Mammary epithelial cell (primary cell): ENCODE results near the gene NR1H3.

Source experiments
- EZH2 ChIP-seq: IDR thresholded peaks from 2 replicates; pipeline ENCODE4 v1.6.1; 2012; ENCODE audit warnings: low read length, inconsistent platforms, borderline replicate concordance
- TF ChIP-seq, protein P1 (sequence below), 2 donors: IDR thresholded peaks in 1 of 2; conservative IDR thresholded peaks in 1 of 2; 2 replicates each; pipeline ENCODE4 v1.5.1; 2011 to 2012; ENCODE audit warnings: inconsistent platforms in 2 of 2, low read length in 2 of 2, mild to moderate bottlenecking in 2 of 2, control low read depth in 1 of 2, low read depth in 1 of 2; ENCODE audit not compliant: insufficient read depth in 1 of 2; ENCODE audit errors: extremely low read depth in 1 of 2

DNA sequence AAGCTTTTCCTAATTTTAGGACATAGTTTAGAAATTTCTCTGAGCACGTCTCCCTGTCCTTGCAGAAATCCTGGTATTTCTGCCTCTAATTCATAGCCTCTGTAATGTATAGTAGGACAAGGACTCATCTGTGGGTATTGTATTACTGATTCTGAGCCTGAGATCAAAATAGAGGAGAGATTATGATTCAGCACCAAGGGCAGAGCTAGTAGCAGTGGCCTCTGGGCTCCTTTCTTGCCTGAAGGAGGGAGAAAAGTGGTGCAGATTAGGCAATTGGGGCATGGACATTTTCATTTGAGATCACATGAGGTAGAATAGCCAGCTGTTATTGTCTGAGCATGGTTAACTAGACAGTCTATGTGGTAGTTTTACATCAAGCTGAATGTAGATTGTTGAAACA lies 14.9 kb downstream of the NR1H3 start:
- TF ChIP-seq, protein P1, sequence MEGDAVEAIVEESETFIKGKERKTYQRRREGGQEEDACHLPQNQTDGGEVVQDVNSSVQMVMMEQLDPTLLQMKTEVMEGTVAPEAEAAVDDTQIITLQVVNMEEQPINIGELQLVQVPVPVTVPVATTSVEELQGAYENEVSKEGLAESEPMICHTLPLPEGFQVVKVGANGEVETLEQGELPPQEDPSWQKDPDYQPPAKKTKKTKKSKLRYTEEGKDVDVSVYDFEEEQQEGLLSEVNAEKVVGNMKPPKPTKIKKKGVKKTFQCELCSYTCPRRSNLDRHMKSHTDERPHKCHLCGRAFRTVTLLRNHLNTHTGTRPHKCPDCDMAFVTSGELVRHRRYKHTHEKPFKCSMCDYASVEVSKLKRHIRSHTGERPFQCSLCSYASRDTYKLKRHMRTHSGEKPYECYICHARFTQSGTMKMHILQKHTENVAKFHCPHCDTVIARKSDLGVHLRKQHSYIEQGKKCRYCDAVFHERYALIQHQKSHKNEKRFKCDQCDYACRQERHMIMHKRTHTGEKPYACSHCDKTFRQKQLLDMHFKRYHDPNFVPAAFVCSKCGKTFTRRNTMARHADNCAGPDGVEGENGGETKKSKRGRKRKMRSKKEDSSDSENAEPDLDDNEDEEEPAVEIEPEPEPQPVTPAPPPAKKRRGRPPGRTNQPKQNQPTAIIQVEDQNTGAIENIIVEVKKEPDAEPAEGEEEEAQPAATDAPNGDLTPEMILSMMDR (conservative IDR thresholded peaks at IDR 0.05 in 1 of 2, IDR thresholded peaks at IDR 0.05 in 1 of 2; ENCODE audit: extremely low read depth in 1 of 2, insufficient read depth in 1 of 2, low read depth in 1 of 2, low read length in 2 of 2): no peak
- no peak for TF ChIP-seq EZH2
